Measurements from ENCODE around the gene MYH15.
"Not testable (repeated sequence)": the region's sequence is repeated elsewhere in the genome, so short reads cannot be mapped to it uniquely, and the experiment has no call there.

MYH15 gene

GRCh38 chr3:108381529-108382140 lies 128.8 kb downstream of the MYH15 start:
- DNase-seq: no peak

DNA sequence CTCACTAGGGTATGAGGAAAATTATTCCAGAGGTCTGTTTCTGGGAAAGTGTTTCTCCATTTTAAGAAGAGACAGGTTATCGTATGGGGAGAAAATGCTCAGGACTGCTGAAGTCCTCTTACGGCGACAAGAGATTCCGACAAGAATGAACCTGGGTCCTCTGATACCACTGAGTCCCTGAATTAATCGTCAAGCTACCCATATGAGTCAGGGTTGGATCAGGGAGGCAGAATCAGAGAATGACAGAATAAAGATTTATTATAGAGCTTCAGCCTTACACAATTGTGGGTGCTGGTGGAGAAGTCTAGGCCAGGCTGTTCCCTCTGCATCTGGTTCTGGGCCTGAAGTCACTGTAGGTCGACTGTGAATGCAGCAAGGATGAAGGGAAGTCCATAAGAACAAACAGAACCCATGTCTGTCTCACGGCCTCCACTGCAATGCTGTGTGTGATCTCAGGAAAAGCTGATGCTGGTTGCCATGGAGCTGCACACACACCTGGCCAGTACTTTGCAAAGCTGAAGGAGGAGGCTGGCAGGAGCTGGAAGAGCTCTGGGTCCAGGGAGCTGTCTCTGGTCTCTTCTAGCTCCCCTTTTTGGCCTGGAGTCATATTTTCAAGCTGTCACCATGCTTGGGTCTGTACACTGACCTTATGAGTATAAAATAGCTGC lies 130.1 kb downstream of the MYH15 start:
- DNase-seq: no peak

DNA sequence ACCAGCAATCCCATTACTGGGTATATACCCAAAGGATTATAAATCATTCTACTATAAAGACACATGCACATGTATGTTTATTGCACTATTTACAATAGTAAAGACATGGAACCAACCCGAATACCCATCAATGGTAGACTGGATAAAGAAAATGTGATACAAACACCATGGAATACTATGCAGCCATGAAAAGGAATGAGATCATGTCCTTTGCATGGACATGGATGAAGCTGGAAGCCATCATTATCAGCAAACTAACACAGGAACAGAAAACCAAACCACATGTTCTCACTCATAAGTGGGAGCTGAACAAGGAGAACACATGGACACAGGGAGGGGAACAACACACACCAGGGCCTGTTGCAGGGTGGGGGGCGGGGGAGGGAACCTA lies 131.4 kb downstream of the MYH15 start:
- not testable (repeated sequence) for DNase-seq

DNA sequence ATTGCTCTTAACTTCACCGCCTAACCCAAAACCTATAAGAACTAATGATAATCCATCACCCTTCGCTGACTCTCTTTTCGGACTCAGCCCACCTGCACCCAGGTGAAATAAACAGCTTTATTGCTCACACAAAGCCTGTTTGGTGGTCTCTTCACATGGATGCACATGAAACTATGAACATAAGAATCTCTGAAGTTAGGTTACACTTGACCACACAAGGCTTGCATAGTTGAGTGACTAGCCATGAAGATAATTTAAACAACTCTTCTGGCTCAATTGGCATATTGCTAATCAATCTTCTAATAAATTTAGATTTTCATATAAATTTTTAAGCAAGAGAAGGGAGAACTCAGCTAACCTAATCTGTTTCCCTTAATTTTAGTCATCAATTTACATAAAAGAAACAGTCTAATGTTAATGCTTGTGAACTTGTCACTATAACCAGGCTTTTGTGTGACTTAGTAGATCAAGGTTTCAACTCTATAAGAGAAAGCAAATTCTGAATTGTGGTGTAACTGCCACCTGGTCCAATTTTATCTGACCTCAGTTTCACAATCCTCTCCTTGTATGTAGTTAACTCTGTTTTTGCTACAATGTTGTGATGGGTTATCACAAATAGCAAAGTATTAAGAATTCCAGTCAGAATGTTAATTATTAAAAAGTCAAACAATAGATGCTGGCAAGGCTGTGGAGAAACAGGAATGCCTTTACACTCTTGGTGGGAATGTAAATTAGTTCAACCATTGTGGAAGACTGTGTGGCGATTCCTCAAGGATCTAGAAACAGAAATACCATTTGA lies 132.0 kb downstream of the MYH15 start:
- no peak for DNase-seq

DNA sequence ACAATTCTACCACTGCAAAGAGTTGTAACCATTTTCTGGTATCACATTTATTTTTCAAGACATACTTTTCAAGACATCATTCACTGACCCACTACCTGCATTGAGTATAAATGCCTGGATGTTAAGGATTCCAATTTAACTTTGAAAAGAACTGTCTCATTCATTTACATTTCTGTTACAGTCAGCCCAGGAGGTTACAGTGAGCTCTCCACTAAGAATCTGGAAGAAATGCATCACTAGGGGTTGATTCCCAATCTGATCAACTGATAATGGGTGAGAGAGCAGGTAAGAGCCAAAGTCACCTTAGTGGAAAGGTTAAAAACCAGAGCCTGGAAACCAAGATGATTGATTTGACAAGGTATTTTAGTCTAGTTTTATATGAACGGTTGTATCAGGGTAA lies 133.0 kb downstream of the MYH15 start:
- DNase-seq: no peak

DNA sequence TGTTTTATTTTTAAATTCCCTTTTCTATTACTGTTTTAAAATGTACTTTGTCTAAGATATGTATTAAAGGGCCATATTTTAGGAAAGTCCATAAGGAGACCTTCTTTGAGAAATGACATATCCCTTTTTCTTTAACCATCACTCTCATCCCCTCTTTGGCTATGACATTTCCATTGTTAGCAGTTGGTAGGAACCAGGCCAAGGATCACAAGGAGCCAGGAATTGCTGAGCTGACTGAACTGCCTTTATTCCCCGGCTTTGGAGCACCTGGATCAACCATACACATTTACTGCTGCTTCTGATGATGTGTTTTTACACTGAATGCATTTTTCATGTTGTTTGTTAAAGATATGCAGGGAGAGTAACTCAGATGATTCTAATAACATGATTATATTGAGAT lies 134.4 kb downstream of the MYH15 start:
- DNase-seq: no peak

DNA sequence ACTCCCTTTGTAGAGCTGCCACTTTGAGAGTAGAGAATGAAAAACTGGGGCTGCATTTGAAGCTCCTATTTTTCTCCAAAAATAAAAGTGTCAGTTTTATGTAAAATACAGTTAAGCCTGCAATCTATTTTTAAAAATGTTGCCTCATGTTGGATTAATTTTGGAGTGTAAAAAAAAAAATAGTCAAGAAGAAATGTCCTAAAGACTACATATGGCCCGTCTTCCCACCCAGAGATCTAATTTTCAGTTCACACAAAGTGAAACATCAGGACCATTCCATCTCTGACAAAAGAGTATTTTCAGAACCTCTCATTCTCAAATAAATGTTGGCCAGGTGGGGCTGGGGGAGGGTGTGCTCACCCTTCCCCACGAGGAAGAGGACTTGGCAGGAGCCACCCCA lies 151.4 kb downstream of the MYH15 start:
- DNase-seq: no peak

- no peak for DNase-seq
Observed at GRCh38 chr3:108357042-108357441, 153.4 kb downstream of the MYH15 start.

DNA sequence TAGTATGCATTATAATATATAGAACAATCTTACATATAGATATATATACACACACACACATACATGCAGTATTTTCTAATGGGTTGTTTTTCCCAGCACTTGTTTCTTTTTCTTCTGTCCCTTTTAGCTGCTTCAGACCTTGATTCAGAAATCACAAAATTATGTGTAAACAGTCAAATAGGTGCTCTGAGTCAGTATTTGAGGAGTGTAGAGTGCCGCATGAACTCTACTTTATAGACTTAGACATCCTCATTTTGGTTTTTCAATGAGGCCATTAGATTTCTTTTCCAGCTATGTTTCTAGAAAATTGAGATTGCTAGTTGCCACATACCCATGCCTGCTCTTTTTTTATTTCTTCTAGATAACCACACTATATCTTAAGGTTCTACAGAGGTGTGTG lies 155.8 kb downstream of the MYH15 start:
- no peak for DNase-seq

- DNase-seq: no peak
Observed at GRCh38 chr3:108352176-108352575, 158.2 kb downstream of the MYH15 start.

GRCh38 chr3:108346301-108347227 lies 163.8 kb downstream of the MYH15 start:
- no peak for DNase-seq

GRCh38 chr3:108345492-108346205 lies 164.7 kb downstream of the MYH15 start:
- no peak for DNase-seq

- DNase-seq: no peak
Observed at GRCh38 chr3:108343491-108343890, 166.9 kb downstream of the MYH15 start.

DNA sequence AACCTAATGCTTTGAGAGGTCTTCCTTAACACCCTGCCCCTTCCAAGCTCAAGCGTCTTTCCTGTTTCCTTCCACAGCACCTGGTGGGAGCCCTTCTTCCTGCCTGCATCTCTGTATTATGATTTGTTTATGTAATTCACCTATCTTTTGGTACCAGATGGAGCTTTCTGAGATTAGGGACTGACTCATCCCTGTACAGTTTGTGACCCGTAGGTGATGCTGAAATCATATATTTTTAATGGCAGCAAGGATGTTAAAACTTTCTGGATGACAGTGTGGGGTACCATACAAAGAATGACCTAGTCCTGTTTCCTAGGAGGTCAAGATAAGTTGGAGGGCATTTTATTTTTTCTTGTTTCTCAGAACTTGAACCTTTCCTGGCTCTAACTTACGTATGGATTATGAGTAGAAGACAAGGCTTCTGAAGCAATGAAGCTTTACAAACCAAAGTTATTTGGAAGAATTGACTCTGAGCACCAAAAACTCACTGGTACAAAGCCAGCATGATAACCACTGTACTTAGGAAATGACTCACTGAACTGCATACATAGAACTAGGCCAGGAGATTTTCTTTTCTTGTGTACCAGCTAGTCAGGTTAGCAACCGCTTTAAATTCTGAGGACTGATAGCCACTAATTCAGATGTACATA lies 167.4 kb downstream of the MYH15 start:
- peak in 1 of 5 donors; percentile 76 for DNase-seq

DNA sequence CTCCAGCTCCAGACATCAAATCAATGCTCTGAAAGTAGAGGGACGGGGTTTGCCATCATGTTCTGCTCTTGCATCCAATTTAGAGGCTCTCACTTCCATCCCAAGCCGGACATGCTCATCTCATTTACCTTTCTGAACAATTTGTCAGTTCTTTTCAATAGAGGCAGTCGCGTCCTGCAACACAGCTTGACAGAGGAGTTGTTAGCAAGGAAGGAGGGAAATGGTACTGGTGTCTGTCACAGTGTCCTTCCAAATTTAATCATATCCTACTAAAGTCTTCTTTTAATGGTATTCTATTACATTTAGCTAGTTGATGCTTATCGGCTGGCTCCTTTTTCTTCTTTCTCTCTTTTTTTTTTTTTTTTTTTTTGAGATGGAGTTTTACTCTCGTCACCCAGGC lies 168.5 kb downstream of the MYH15 start:
- DNase-seq: no peak

- no peak for DNase-seq
Observed at GRCh38 chr3:108338901-108339545, 171.4 kb downstream of the MYH15 start.

DNA sequence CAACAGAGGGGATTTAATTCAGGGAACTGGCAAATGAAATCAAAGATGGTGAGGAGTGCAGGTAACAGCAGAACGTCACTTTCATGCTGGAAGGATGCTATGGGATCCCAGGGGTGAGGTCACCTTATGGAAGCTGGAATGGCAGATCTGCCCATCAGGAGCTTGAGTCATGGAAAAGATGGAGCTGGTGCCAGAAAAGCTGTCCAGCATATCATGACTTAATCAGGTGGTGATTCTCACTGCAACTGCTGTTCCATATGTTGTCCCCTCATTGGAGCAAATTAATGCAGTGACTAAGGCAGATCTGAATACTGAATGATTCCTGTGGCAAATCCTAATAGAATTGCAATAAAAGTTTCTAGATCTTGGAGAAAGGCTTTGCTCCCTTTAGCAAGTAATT lies 175.7 kb downstream of the MYH15 start:
- no peak for DNase-seq

GRCh38 chr3:108333961-108334360 lies 176.4 kb downstream of the MYH15 start:
- no peak for DNase-seq

DNA sequence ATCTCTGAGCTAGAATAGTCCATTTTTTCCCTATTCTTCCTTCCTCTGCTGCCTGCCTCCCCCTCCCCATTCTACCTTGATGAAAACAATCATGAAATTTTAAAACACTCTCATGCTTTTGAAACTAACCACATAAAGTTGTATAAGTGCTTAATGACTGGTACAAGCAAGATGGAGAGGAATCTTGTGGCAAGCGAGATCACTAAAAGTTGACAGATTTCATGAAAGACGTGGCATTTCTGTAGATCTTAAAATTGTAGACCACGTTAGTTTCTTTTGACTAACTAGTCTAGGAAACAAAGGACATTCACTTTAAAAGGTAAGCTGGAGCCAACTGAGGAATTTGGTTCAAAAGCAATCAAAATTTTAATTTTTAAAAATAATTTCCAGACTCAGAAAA lies 178.6 kb downstream of the MYH15 start:
- DNase-seq: peak in 1 of 5 donors; percentile 21

Measured in T-helper 1 cell (primary cell).